GM18505 (cell line): ENCODE data around the gene DHX9.

Experiments
- ATAC-seq: cut with Tn5 transposase; IDR thresholded peaks from one replicate; pipeline ENCODE4 v1.9.1; 2021; ENCODE audit not compliant: unreplicated experiment
- POLR2A ChIP-seq: IDR thresholded peaks from 4 replicates; pipeline ENCODE4 v1.6.1; 2011; ENCODE audit warnings: borderline replicate concordance; ENCODE audit not compliant: insufficient read depth, insufficient read length; ENCODE audit errors: extremely low read depth

DHX9 gene

GRCh38 chr1:182851825-182852224 lies 12.7 kb downstream of the DHX9 start:
- no peak for TF ChIP-seq POLR2A
- ATAC-seq: no peak

- no peak for TF ChIP-seq POLR2A
- ATAC-seq: no peak
These were observed 16.8 kb downstream of the DHX9 start for GRCh38 chr1:182855911-182856310.

GRCh38 chr1:182857212-182857611 lies 18.1 kb downstream of the DHX9 start:
- ATAC-seq: no peak
- no peak for TF ChIP-seq POLR2A

- TF ChIP-seq POLR2A: no peak
- no peak for ATAC-seq
These were observed 21.5 kb downstream of the DHX9 start for GRCh38 chr1:182860658-182861057.

- no peak for TF ChIP-seq POLR2A
- no peak for ATAC-seq
These were observed 22.8 kb downstream of the DHX9 start for GRCh38 chr1:182861994-182862393.

GRCh38 chr1:182862827-182863226 lies 23.7 kb downstream of the DHX9 start:
- no peak for ATAC-seq
- no peak for TF ChIP-seq POLR2A

GRCh38 chr1:182863940-182864339 lies 24.8 kb downstream of the DHX9 start:
- no peak for TF ChIP-seq POLR2A
- ATAC-seq: no peak

- ATAC-seq: no peak
- no peak for TF ChIP-seq POLR2A
These were observed 28.7 kb downstream of the DHX9 start for GRCh38 chr1:182867861-182868260.

- TF ChIP-seq POLR2A: no peak
- ATAC-seq: no peak
These were observed 30.1 kb downstream of the DHX9 start for GRCh38 chr1:182869241-182869666.

- no peak for ATAC-seq
- TF ChIP-seq POLR2A: no peak
These were observed 33.7 kb downstream of the DHX9 start for GRCh38 chr1:182872881-182873280.

GRCh38 chr1:182875889-182876288 lies 36.7 kb downstream of the DHX9 start:
- ATAC-seq: no peak

GRCh38 chr1:182877331-182877730 lies 38.2 kb downstream of the DHX9 start:
- TF ChIP-seq POLR2A: no peak
- ATAC-seq: no peak

More at GRCh38 chr1:182875889-182876288, 36.7 kb downstream of the DHX9 start:
- TF ChIP-seq POLR2A: no peak

GRCh38 chr1:182877842-182878241 lies 38.7 kb downstream of the DHX9 start:
- no peak for TF ChIP-seq POLR2A
- ATAC-seq: no peak

- no peak for ATAC-seq
- TF ChIP-seq POLR2A: no peak
These were observed 45.7 kb downstream of the DHX9 start for GRCh38 chr1:182884872-182885271.

- no peak for TF ChIP-seq POLR2A
- no peak for ATAC-seq
These were observed 46.4 kb downstream of the DHX9 start for GRCh38 chr1:182885591-182885990.
